MCF 10A (cell line): ENCODE data around the gene CRADD. TPM values are rescaled to one million over a fixed set of nuclear protein-coding genes. Genes with fewer than 3 reads are reported as not detected.

Experiments
- BruUV-seq: library from RNA; stranded (reverse); fragments of 400-500 nt; replicated peaks from 2 replicates; lab custom pipeline; 2021; lab: Mats Ljungman, UMichigan
- CTCF ChIA-PET: fragments of 300-600 bp; sonication (Branson Sonifier 250); formaldehyde crosslinking; extraction: SDS; loops from one replicate; lab custom pipeline; 2021; ENCODE audit warnings: antibody characterized with exemption, inconsistent platforms; lab: Yijun Ruan, JAX
- POLR2A ChIA-PET: fragments of 300-600, 350-650 bp; sonication (Branson Sonifier 250); formaldehyde crosslinking; extraction: SDS; loops from one replicate; lab custom pipeline; 2020; ENCODE audit warnings: antibody characterized with exemption, inconsistent platforms; lab: Yijun Ruan, JAX
- DNase-seq: peaks from one replicate; pipeline ENCODE4 v3.0.0-alpha.2; 2018; ENCODE audit not compliant: unreplicated experiment
- H3K27ac Mint-ChIP-seq: one replicate; pipeline ENCODE4 v1.8.0; 2022; ENCODE audit warnings: mild to moderate bottlenecking, low read depth, mixed read lengths; ENCODE audit not compliant: unreplicated experiment
- H3K27me3 Mint-ChIP-seq: one replicate; pipeline ENCODE4 v1.8.0; 2022; ENCODE audit warnings: mixed read lengths; ENCODE audit not compliant: insufficient read depth, unreplicated experiment
- H3K36me3 Mint-ChIP-seq: one replicate; pipeline ENCODE4 v1.8.0; 2022; ENCODE audit warnings: mild to moderate bottlenecking, moderate library complexity, mixed read lengths; ENCODE audit not compliant: insufficient read depth, unreplicated experiment
- H3K4me1 Mint-ChIP-seq: one replicate; pipeline ENCODE4 v1.8.0; 2022; ENCODE audit warnings: mixed read lengths; ENCODE audit not compliant: insufficient read depth, unreplicated experiment
- H3K4me3 Mint-ChIP-seq: one replicate; pipeline ENCODE4 v1.8.0; 2022; ENCODE audit warnings: mild to moderate bottlenecking, moderate library complexity, mixed read lengths; ENCODE audit not compliant: unreplicated experiment
- H3K9me3 Mint-ChIP-seq: one replicate; pipeline ENCODE4 v1.8.0; 2022; ENCODE audit warnings: mixed read lengths; ENCODE audit not compliant: unreplicated experiment
- CTCF ChIP-seq: fragments of 200-600 bp; IDR thresholded peaks from one replicate; pipeline ENCODE4 v1.8.0; 2022; ENCODE audit warnings: antibody characterized with exemption, mild to moderate bottlenecking; ENCODE audit not compliant: unreplicated experiment
- intact Hi-C: fragments of 100-400 bp; cut with micrococcal nuclease; formaldehyde crosslinking; loops from 2 replicates; pipeline ENCODE4 v1.14.1; 2022
- total RNA-seq: library from RNA; stranded (reverse); gene quantifications from 2 replicates; pipeline ENCODE4 v1.2.3, GENCODE V29; 2022

The CRADD gene
- total RNA-seq, 1 experiment from 2014 or later: 15.4 TPM

GRCh38 chr12:93838193-93838592 lies 161.0 kb downstream of the CRADD start:
- BruUV-seq: no TSS peak
- no peak for DNase-seq
- intact Hi-C loops: loop anchor here (2.0 to 10.0 kb wide), 2 partner anchors 237 to 263 kb away; no protein-coding TSS in a partner anchor
- POLR2A ChIA-PET: no interaction called here
- no peak for TF ChIP-seq CTCF
- no peak overlapping the region for H3K27ac Mint-ChIP-seq
- H3K9me3 Mint-ChIP-seq: no peaks in the 10 kb centered on the region
- CTCF ChIA-PET: interaction anchor here (0.7 to 1.4 kb wide), 4 partner anchors 12 to 335 kb away, joined by 3 to 5 read pairs (median 4); no protein-coding TSS in a partner anchor
- no peaks in the 10 kb centered on the region for H3K27me3 Mint-ChIP-seq
- peaks cover 17% of the 10 kb centered on the region for H3K36me3 Mint-ChIP-seq
- H3K4me1 Mint-ChIP-seq: peaks cover 16% of the 10 kb centered on the region
- no peak overlapping the region for H3K4me3 Mint-ChIP-seq

- Mint-ChIP-seq H3K27ac (no peak overlapping the region), H3K36me3 (peaks cover 17% of the 10 kb centered on the region), H3K4me1 (peaks cover 16% of the 10 kb centered on the region), H3K27me3 (no peaks in the 10 kb centered on the region), H3K9me3 (no peaks in the 10 kb centered on the region), H3K4me3 (no peak overlapping the region)
- CTCF ChIA-PET: interaction anchor here (0.6 to 1.4 kb wide), 9 partner anchors 64 to 336 kb away, joined by 3 to 5 read pairs (median 3); no protein-coding TSS in a partner anchor
- DNase-seq: peak; percentile 30
- TF ChIP-seq CTCF: peak; percentile 19
- BruUV-seq: no TSS peak
- intact Hi-C loops: loop anchor here (1.0 to 10.0 kb wide), 3 partner anchors 236 to 270 kb away; no protein-coding TSS in a partner anchor
- POLR2A ChIA-PET: interaction anchor here (0.7 kb wide), 1 partner anchor 263 kb away, joined by 3 read pairs; no protein-coding TSS in a partner anchor
These were observed 161.9 kb downstream of the CRADD start for GRCh38 chr12:93839064-93839463.

GRCh38 chr12:93841671-93842070 lies 164.5 kb downstream of the CRADD start:
- DNase-seq: no peak
- H3K9me3 Mint-ChIP-seq: no peaks in the 10 kb centered on the region
- no TSS peak for BruUV-seq
- no peak overlapping the region for H3K27ac Mint-ChIP-seq
- H3K4me1 Mint-ChIP-seq: peaks cover 16% of the 10 kb centered on the region
- ChIA-PET CTCF (no interaction called here), POLR2A (interaction anchor here (1.2 kb wide), 1 partner anchor 19 kb away, joined by 3 read pairs; no protein-coding TSS in a partner anchor)
- intact Hi-C loops: no loop called here
- H3K4me3 Mint-ChIP-seq: no peak overlapping the region
- H3K27me3 Mint-ChIP-seq: no peaks in the 10 kb centered on the region
- H3K36me3 Mint-ChIP-seq: peaks cover 6% of the 10 kb centered on the region
- no peak for TF ChIP-seq CTCF

GRCh38 chr12:93844164-93844784 lies 167.1 kb downstream of the CRADD start:
- Mint-ChIP-seq H3K27me3 (no peaks in the 10 kb centered on the region), H3K9me3 (no peaks in the 10 kb centered on the region)
- CTCF ChIA-PET: interaction anchor here (0.6 kb wide), 1 partner anchor 1096 kb away, joined by 3 read pairs; no protein-coding TSS in a partner anchor

More at GRCh38 chr12:93844164-93844784, 167.1 kb downstream of the CRADD start:
- Mint-ChIP-seq H3K36me3 (peaks cover 6% of the 10 kb centered on the region), H3K27ac (no peak overlapping the region), H3K4me3 (no peak overlapping the region), H3K4me1 (peaks cover 10% of the 10 kb centered on the region)
- POLR2A ChIA-PET: no interaction called here
- TF ChIP-seq CTCF: no peak
- no peak for DNase-seq
- BruUV-seq: no TSS peak
- intact Hi-C loops: no loop called here
